Lung (tissue), 12 donors: Measurements from ENCODE around the gene SEC14L1. TPM values are rescaled to one million over a fixed set of nuclear protein-coding genes. Genes with fewer than 3 reads are reported as not detected.

Source experiments
- ATAC-seq: fragments of 200-7000 bp; cut with Tn5 transposase; one replicate; pipeline ENCODE4 v1.9.1; 2020; ENCODE audit warnings: moderate number of reproducible peaks; ENCODE audit not compliant: insufficient read depth, low FRiP score
- DNase-seq, 3 donors: peaks; one replicate each; pipeline ENCODE4 v3.0.0-alpha.2; 2013 to 2017
- H3K27ac ChIP-seq, 2 donors: one replicate each; pipeline ENCODE4 v1.5.1; 2013; ENCODE audit warnings: mild to moderate bottlenecking in 2 of 2, moderate library complexity in 2 of 2, control low read depth in 1 of 2, inconsistent platforms in 1 of 2, low read depth in 1 of 2, low read length in 1 of 2
- H3K27me3 ChIP-seq, 3 donors: one replicate each; pipeline ENCODE4 v1.5.1; 2013; ENCODE audit warnings: low read length in 2 of 3; ENCODE audit not compliant: control insufficient read depth in 3 of 3, insufficient read depth in 3 of 3
- H3K36me3 ChIP-seq, 4 donors: one replicate each; pipeline ENCODE4 v1.5.1; 2013; ENCODE audit warnings: low read length in 4 of 4, mild to moderate bottlenecking in 1 of 4, moderate library complexity in 1 of 4; ENCODE audit not compliant: control insufficient read depth in 4 of 4, insufficient read depth in 4 of 4
- H3K4me1 ChIP-seq, 5 donors: one replicate each; pipeline ENCODE4 v1.5.1; 2013; ENCODE audit warnings: low read length in 5 of 5, mild to moderate bottlenecking in 2 of 5, moderate library complexity in 1 of 5; ENCODE audit not compliant: control insufficient read depth in 5 of 5, insufficient read depth in 5 of 5
- H3K4me3 ChIP-seq: one replicate; pipeline ENCODE4 v1.5.1; 2013; ENCODE audit warnings: mild to moderate bottlenecking, control low read depth, moderate library complexity
- H3K9ac ChIP-seq, 2 donors: one replicate each; pipeline ENCODE4 v1.5.1; 2013; ENCODE audit warnings: low read length in 2 of 2, control low read depth in 1 of 2; ENCODE audit not compliant: insufficient read depth in 1 of 2
- H3K9me3 ChIP-seq, 4 donors: one replicate each; pipeline ENCODE4 v1.5.1; 2013; ENCODE audit warnings: low read length in 3 of 4, mild to moderate bottlenecking in 1 of 4, moderate library complexity in 1 of 4; ENCODE audit not compliant: control insufficient read depth in 4 of 4, insufficient read depth in 3 of 4
- WGBS, 2 donors: extraction: QIAGEN DNeasy Blood & Tissue Kit; methylation state at CpG; one replicate each; pipeline ENCODE4 v1.1.7; 2013; 5-methylcytosine and 5-hydroxymethylcytosine counted together
- polyA plus RNA-seq, 2 donors: library from polyadenylated mRNA; stranded (reverse); fragments of 200-250 nt; gene quantifications; one replicate each; pipeline ENCODE4 v1.2.1, GENCODE V29; 2013
- total RNA-seq, 2 donors: library from RNA; depleted of rRNA in 1 of 2; stranded (reverse); fragments of >200 nt in 1 of 2; gene quantifications; one replicate each; pipeline ENCODE4 v1.2.1, GENCODE V29; 2014 to 2021
- TF ChIP-seq, protein P1 (sequence below): IDR thresholded peaks from 2 replicates; pipeline ENCODE4 v1.5.1; 2012; ENCODE audit warnings: mild to moderate bottlenecking; ENCODE audit errors: control extremely low read depth, extremely low read depth
- donor health status: control.
- donor health status: control.
- donor health status: Bipolar disorder and iron deficiency.
- donor health status: healthy.
- donor health status: DM: yes; HTN: yes; CAD: no.

Gene SEC14L1
- total and polyA plus RNA-seq, 4 donors: 41.6 to 171 (median 135) TPM

DNA sequence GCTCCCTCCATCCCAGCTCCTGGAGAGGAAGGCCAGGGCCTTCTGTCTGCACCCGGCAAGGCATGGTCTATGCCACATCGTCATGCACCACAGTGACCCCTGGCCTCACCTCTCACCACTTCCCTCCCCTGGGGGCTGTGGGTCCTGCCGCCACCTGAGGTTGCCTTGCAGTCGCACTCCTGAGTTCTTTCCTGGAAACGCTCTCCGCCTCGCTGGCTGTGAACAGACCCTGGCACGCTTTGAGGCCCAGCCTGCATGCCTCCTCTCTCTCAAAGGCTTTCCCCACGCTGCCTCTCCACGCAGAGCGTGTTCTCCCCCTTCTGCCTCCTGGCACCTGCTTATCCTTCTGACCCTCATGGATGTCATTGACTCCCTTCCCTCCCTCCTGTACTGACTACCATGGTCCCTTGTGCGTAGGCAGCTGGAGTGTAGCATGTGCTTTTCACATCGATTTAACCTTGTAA lies 45.4 kb downstream of the SEC14L1 start:
- DNase-seq: no peak
- peaks cover 0 to 19% (median 11%) of the 10 kb centered on the region in 5 donors for H3K4me1 ChIP-seq
- 54 to 62% methylated on average over 13 of the region's 13 CpGs for WGBS, 2 donors

DNA sequence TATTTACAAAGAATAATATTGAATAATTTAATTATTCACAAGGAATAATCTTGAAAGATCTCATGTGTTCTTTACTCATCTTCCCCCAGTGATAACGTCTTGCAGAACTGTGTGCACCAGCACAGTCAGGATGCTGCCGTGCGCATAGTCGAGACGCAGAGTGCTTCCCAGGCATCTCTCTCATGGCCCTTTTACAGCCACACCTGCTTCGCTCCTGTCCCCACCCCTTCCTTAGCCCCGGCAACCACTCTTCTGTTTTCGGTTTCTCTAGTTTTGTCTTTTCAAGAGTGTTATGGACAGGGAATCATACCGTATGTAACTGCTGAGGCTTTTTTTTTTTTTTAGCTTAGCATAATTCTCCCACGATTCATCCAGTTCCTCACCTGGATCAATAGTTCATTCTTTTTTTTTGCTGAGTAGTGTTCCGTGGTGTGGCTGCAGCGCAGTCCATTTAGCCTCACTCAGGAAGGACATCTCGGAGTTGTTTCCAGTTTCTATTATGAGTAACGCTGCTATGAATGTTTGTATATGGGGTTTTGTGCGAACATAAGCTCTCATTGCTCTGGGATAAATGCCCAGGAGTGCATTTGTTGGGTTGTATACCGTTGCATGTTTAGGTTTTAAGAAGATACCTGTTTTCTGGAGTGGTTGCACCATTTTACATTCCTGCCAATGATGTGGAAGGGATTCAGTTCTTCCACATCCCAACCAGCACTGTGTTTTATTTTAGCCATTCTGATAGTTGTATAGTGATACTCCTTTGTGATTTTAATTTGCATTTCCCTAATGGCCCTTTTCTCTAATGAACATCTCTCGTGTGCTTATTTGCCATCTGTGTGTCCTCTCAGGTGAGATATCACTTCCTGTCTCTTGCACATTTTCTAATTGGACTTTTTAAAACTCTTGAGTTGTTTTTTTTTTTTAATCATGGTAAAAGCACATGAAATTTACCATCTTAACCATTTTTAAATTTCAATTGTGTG lies 47.6 kb downstream of the SEC14L1 start:
- 69 to 79% methylated on average over 17 of the region's 17 CpGs for WGBS, 2 donors
- Histone ChIP-seq H3K27ac (no peak overlapping the region), H3K4me3 (no peak overlapping the region)

More for the DNA sequence above, 45.4 kb downstream of the SEC14L1 start:
- TF ChIP-seq, protein P1, sequence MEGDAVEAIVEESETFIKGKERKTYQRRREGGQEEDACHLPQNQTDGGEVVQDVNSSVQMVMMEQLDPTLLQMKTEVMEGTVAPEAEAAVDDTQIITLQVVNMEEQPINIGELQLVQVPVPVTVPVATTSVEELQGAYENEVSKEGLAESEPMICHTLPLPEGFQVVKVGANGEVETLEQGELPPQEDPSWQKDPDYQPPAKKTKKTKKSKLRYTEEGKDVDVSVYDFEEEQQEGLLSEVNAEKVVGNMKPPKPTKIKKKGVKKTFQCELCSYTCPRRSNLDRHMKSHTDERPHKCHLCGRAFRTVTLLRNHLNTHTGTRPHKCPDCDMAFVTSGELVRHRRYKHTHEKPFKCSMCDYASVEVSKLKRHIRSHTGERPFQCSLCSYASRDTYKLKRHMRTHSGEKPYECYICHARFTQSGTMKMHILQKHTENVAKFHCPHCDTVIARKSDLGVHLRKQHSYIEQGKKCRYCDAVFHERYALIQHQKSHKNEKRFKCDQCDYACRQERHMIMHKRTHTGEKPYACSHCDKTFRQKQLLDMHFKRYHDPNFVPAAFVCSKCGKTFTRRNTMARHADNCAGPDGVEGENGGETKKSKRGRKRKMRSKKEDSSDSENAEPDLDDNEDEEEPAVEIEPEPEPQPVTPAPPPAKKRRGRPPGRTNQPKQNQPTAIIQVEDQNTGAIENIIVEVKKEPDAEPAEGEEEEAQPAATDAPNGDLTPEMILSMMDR: no peak
- no peak overlapping the region for H3K4me3 ChIP-seq
- H3K27ac ChIP-seq: peak overlapping the region in 1 of 2 donors; percentile 57
- no peak for ATAC-seq
- no peak overlapping the region for H3K9ac ChIP-seq
- H3K9me3 ChIP-seq: no peaks in the 10 kb centered on the region
- H3K36me3 ChIP-seq: peaks cover 0 to 2% (median 0%) of the 10 kb centered on the region in 4 donors
- H3K27me3 ChIP-seq: no peaks in the 10 kb centered on the region

DNA sequence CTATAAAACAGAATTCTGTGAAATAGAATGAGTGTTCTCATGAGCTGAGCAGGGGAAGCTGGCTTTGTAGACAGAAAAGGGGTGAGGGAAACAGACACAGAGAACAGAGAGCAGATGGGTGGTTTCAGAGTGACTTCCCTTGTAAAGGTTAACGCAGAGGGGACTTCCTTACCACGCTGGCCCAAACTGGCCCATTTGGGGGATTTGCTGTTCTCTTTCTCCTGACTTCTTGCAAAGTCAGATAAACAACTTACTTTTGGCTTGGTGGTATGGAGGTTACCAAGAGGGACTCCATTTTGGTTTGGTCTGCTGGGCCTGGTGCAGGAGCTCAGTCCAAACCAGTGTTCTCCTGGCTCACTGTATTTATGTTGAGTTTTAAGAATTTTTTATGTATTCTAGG lies 48.4 kb downstream of the SEC14L1 start:
- H3K36me3 ChIP-seq: peaks cover 6 to 17% (median 10%) of the 10 kb centered on the region in 4 donors
- ATAC-seq (no peak), DNase-seq (no peak)
- no peaks in the 10 kb centered on the region for H3K9me3 ChIP-seq
- no peaks in the 10 kb centered on the region for H3K27me3 ChIP-seq
- TF ChIP-seq, protein P1: no peak
- H3K4me1 ChIP-seq: peaks cover 0 to 12% (median 11%) of the 10 kb centered on the region in 5 donors
- H3K4me3 ChIP-seq: no peak overlapping the region
- WGBS, 2 donors: 31 to 52% methylated on average over 2 of the region's 2 CpGs
- H3K9ac ChIP-seq: no peak overlapping the region
- no peak overlapping the region for H3K27ac ChIP-seq

More for the DNA sequence above, 47.6 kb downstream of the SEC14L1 start:
- H3K9me3 ChIP-seq: no peaks in the 10 kb centered on the region
- DNase-seq (no peak), ATAC-seq (no peak)
- H3K36me3 ChIP-seq: peaks cover under 1 to 13% (median 7%) of the 10 kb centered on the region in 4 donors
- H3K4me1 ChIP-seq: peaks cover 0 to 12% (median 11%) of the 10 kb centered on the region in 5 donors
- TF ChIP-seq, protein P1: no peak
- H3K9ac ChIP-seq: no peak overlapping the region
- no peaks in the 10 kb centered on the region for H3K27me3 ChIP-seq
